HG03378 (cell line): ENCODE results near the gene CACNA2D1.

Source experiments
- ATAC-seq: cut with Tn5 transposase; IDR thresholded peaks from one replicate; pipeline ENCODE4 v1.9.1; 2021; ENCODE audit warnings: mild to moderate bottlenecking, moderate library complexity; ENCODE audit not compliant: unreplicated experiment

Gene CACNA2D1

GRCh38 chr7:82126576-82126975 lies 317.0 kb downstream of the CACNA2D1 start:
- no peak for ATAC-seq

GRCh38 chr7:82124445-82124844 lies 319.1 kb downstream of the CACNA2D1 start:
- ATAC-seq = no peak

- ATAC-seq = no peak
These were observed 321.3 kb downstream of the CACNA2D1 start for GRCh38 chr7:82122275-82122674.

GRCh38 chr7:82114237-82114636 lies 329.3 kb downstream of the CACNA2D1 start:
- ATAC-seq = no peak

GRCh38 chr7:82110146-82110840 lies 333.3 kb downstream of the CACNA2D1 start:
- ATAC-seq = no peak

GRCh38 chr7:82109288-82109687 lies 334.3 kb downstream of the CACNA2D1 start:
- ATAC-seq = no peak

GRCh38 chr7:82106201-82106600 lies 337.4 kb downstream of the CACNA2D1 start:
- ATAC-seq = no peak

GRCh38 chr7:82105463-82105862 lies 338.1 kb downstream of the CACNA2D1 start:
- no peak for ATAC-seq

- ATAC-seq = no peak
These were observed 345.2 kb downstream of the CACNA2D1 start for GRCh38 chr7:82098414-82098813.

GRCh38 chr7:82091126-82091684 lies 352.4 kb downstream of the CACNA2D1 start:
- ATAC-seq = no peak

GRCh38 chr7:82087099-82087498 lies 356.5 kb downstream of the CACNA2D1 start:
- no peak for ATAC-seq

- ATAC-seq = no peak
These were observed 358.5 kb downstream of the CACNA2D1 start for GRCh38 chr7:82085116-82085515.

GRCh38 chr7:82081644-82082224 lies 361.8 kb downstream of the CACNA2D1 start:
- ATAC-seq = no peak

GRCh38 chr7:82080254-82080927 lies 363.2 kb downstream of the CACNA2D1 start:
- no peak for ATAC-seq

- ATAC-seq = no peak
These were observed 364.1 kb downstream of the CACNA2D1 start for GRCh38 chr7:82079527-82079926.

GRCh38 chr7:82078807-82079206 lies 364.8 kb downstream of the CACNA2D1 start:
- ATAC-seq = no peak

- no peak for ATAC-seq
These were observed 372.1 kb downstream of the CACNA2D1 start for GRCh38 chr7:82071468-82071867.

- no peak for ATAC-seq
These were observed 375.8 kb downstream of the CACNA2D1 start for GRCh38 chr7:82067628-82068264.

GRCh38 chr7:82057476-82057875 lies 386.1 kb downstream of the CACNA2D1 start:
- ATAC-seq = no peak

GRCh38 chr7:82056282-82056681 lies 387.3 kb downstream of the CACNA2D1 start:
- no peak for ATAC-seq

- ATAC-seq = no peak
These were observed 389.0 kb downstream of the CACNA2D1 start for GRCh38 chr7:82054544-82054943.
